MM.1S (cell line): ENCODE data around the gene RASA1.
A peak's percentile ranks its signal among the peaks of the same experiment; 100 is the strongest.

Experiments used
- DNase-seq: peaks from one replicate; pipeline ENCODE4 v3.0.0-alpha.2; 2015
- H2AFZ ChIP-seq: fragments of 300-600 bp; sonication (generic); 2 replicates; pipeline ENCODE4 v1.6.0; 2016; ENCODE audit warnings: antibody characterized with exemption, low read length
- H3F3A ChIP-seq: fragments of 300-600 bp; sonication (generic); 2 replicates; pipeline ENCODE4 v1.6.1; 2016; ENCODE audit warnings: mild to moderate bottlenecking, antibody characterized with exemption, low read length, moderate library complexity, mixed read lengths; ENCODE audit not compliant: insufficient read depth
- H3K27ac ChIP-seq: fragments of 300-600 bp; sonication (generic); 2 replicates; pipeline ENCODE4 v1.5.1; 2016; ENCODE audit warnings: mild to moderate bottlenecking, low read length
- H3K27me3 ChIP-seq: fragments of 300-600 bp; sonication (generic); replicated peaks from 2 replicates; pipeline ENCODE4 v1.6.0; 2016; ENCODE audit warnings: low read length; ENCODE audit not compliant: insufficient read depth
- H3K36me3 ChIP-seq: fragments of 300-600 bp; sonication (generic); replicated peaks from 2 replicates; pipeline ENCODE4 v1.6.1; 2016; ENCODE audit warnings: mild to moderate bottlenecking, low read length, mixed read lengths; ENCODE audit not compliant: insufficient read depth
- H3K4me1 ChIP-seq: fragments of 300-600 bp; sonication (generic); 2 replicates; pipeline ENCODE4 v1.6.1; 2016; ENCODE audit warnings: low read length, mixed read lengths
- H3K4me2 ChIP-seq: fragments of 300-600 bp; sonication (generic); 2 replicates; pipeline ENCODE4 v1.6.0; 2016; ENCODE audit warnings: low read depth, low read length
- H3K4me3 ChIP-seq: fragments of 300-600 bp; sonication (generic); 2 replicates; pipeline ENCODE4 v1.5.1; 2016; ENCODE audit warnings: low read length, mixed read lengths
- H3K79me2 ChIP-seq: fragments of 300-600 bp; sonication (generic); 2 replicates; pipeline ENCODE4 v1.6.1; 2016; ENCODE audit warnings: mixed run types, low read length, mixed read lengths
- H3K9ac ChIP-seq: fragments of 300-600 bp; sonication (generic); 2 replicates; pipeline ENCODE4 v1.6.1; 2016; ENCODE audit warnings: low read length, mixed read lengths
- H3K9me2 ChIP-seq: fragments of 300-600 bp; sonication (generic); replicated peaks from 2 replicates; pipeline ENCODE4 v1.6.1; 2016; ENCODE audit warnings: mild to moderate bottlenecking, low read length, mixed read lengths; ENCODE audit not compliant: insufficient read depth
- H3K9me3 ChIP-seq: fragments of 300-600 bp; sonication (generic); replicated peaks from 2 replicates; pipeline ENCODE4 v1.6.1; 2016; ENCODE audit warnings: mild to moderate bottlenecking, low read length, mixed read lengths; ENCODE audit not compliant: insufficient read depth
- H4K20me1 ChIP-seq: fragments of 300-600 bp; sonication (generic); 2 replicates; pipeline ENCODE4 v1.6.1; 2016; ENCODE audit warnings: mild to moderate bottlenecking, low read length, moderate library complexity, mixed read lengths; ENCODE audit not compliant: insufficient read depth
- CTCF ChIP-seq: fragments of 300-600 bp; sonication (generic); IDR thresholded peaks from 2 replicates; pipeline ENCODE4 v1.5.1; 2016; ENCODE audit warnings: antibody characterized with exemption, low read length, mixed read lengths
- EZH2 ChIP-seq: fragments of 300-600 bp; sonication (generic); optimal IDR thresholded peaks from 2 replicates; pipeline ENCODE3; 2017; ENCODE audit warnings: low read depth, mild to moderate bottlenecking, antibody characterized with exemption, low read length, mixed read lengths
- EZH2phosphoT487 ChIP-seq: fragments of 300-600 bp; sonication (generic); IDR thresholded peaks from 2 replicates; pipeline ENCODE4 v1.6.1; 2018; ENCODE audit warnings: antibody characterized with exemption, low read length

The RASA1 gene

GRCh38 chr5:87385802-87386201 is 118.1 kb downstream of the RASA1 start:
- no peaks in the 10 kb centered on the region for H3K9me2 ChIP-seq
- no peak for DNase-seq
- H3K9me3 ChIP-seq, result no peaks in the 10 kb centered on the region
- peaks cover 18% of the 10 kb centered on the region for H3K4me1 ChIP-seq
- peaks cover 16% of the 10 kb centered on the region for H3F3A ChIP-seq
- H3K4me3 ChIP-seq, result no peak overlapping the region
- no peak for TF ChIP-seq EZH2
- TF ChIP-seq CTCF, result no peak
- TF ChIP-seq EZH2phosphoT487, result no peak
- H3K4me2 ChIP-seq, result no peak overlapping the region
- peaks cover 12% of the 10 kb centered on the region; the same call in 1 of the 2 replicates for H3K36me3 ChIP-seq
- H3K9ac ChIP-seq, result no peak overlapping the region
- no peak overlapping the region for H2AFZ ChIP-seq
- H3K27me3 ChIP-seq, result no peaks in the 10 kb centered on the region
- peaks cover 7% of the 10 kb centered on the region; the same call in 1 of the 2 replicates for H4K20me1 ChIP-seq
- peaks cover 33% of the 10 kb centered on the region for H3K79me2 ChIP-seq
- H3K27ac ChIP-seq, result no peak overlapping the region

DNA sequence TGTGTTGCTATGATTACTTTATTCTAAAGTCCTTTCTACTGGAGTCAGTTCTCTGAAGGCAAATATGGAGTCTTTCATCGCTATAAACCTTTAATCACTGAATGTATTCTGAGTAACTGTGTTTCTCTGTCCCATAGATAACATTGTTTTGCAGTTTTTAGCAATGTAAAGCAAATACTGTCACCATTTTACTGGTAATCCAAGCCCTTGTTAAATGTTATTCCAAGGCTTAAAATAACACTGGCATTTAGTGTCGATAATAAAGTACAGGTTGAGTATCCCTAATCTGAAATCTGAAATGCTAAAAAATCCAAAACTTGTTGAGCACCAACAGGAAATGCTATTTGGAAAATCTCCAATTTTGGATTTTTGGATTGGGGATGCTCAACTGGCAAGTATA is 120.4 kb downstream of the RASA1 start:
- Histone ChIP-seq H3K9me2 (no peaks in the 10 kb centered on the region), H3K9ac (no peak overlapping the region), H3K79me2 (peaks cover 42% of the 10 kb centered on the region), H3K9me3 (no peaks in the 10 kb centered on the region), H4K20me1 (peaks cover 7% of the 10 kb centered on the region; the same call in 1 of the 2 replicates), H3K4me1 (peaks cover 27% of the 10 kb centered on the region), H3K27ac (no peak overlapping the region), H3K4me3 (no peak overlapping the region), H2AFZ (no peak overlapping the region), H3K36me3 (peaks cover 32% of the 10 kb centered on the region), H3F3A (peaks cover 19% of the 10 kb centered on the region), H3K27me3 (no peaks in the 10 kb centered on the region), H3K4me2 (no peak overlapping the region)
- no peak for DNase-seq
- TF ChIP-seq EZH2phosphoT487 (no peak), EZH2 (no peak), CTCF (no peak)

DNA sequence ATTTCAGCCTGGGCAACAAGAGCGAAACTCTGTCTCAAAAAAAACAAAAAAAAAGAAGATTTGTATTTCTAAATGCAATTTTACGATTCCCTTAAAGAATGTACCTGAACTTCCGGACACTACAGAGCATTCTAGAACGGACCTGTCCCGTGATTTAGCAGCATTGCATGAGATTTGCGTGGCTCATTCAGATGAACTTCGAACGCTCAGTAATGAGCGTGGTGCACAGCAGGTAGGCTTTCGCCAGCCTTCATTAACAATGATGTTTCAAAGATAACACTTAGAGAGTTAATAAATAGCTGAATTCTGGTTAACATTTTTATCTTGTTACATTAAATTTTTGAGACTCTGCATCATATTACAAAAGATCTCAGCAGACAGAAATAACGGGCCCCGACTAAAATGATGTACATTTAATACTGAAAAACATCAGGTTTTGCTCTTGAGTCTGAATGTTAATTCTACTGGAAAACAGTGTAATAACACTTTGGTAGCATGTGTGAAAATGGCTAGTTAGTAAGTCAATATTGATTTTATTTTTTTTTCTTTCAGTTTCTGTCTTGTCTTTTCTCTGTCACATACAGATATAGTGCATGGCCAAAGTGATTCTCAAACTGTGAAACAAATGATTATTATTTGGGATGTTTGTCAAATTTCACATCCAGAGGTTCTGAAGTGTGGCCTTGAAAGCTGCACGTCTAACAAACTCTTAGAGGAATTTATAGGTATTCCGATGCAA is 121.8 kb downstream of the RASA1 start:
- H2AFZ ChIP-seq, result no peak overlapping the region
- TF ChIP-seq EZH2phosphoT487 (no peak), EZH2 (no peak), CTCF (no peak)
- no peak for DNase-seq
- H3F3A ChIP-seq, result peaks cover 19% of the 10 kb centered on the region
- H3K27me3 ChIP-seq, result no peaks in the 10 kb centered on the region
- peaks cover 7% of the 10 kb centered on the region; the same call in 1 of the 2 replicates for H4K20me1 ChIP-seq
- peaks cover 53% of the 10 kb centered on the region for H3K79me2 ChIP-seq
- no peaks in the 10 kb centered on the region for H3K9me2 ChIP-seq
- H3K36me3 ChIP-seq, result peaks cover 44% of the 10 kb centered on the region
- H3K4me2 ChIP-seq, result peak overlapping the region; percentile 21; the same call in 1 of the 2 replicates
- peaks cover 27% of the 10 kb centered on the region for H3K4me1 ChIP-seq
- H3K4me3 ChIP-seq, result no peak overlapping the region
- H3K9ac ChIP-seq, result no peak overlapping the region
- no peaks in the 10 kb centered on the region for H3K9me3 ChIP-seq
- H3K27ac ChIP-seq, result peak overlapping the region; percentile 49; the same call in 1 of the 2 replicates
